GM13976 (cell line): Measurements from ENCODE around the gene ADGRG2.
"Not testable (repeated sequence)": the region's sequence is repeated elsewhere in the genome, so short reads cannot be mapped to it uniquely, and the experiment has no call there.

ENCODE experiments used
- DNase-seq: peaks from one replicate; pipeline ENCODE4 v3.0.0; 2012; ENCODE audit warnings: low spot score
- in situ Hi-C: fragments of 300-500 bp; cut with MboI; formaldehyde crosslinking; loops from one replicate; pipeline ENCODE4 v1.12.0; 2022; ENCODE audit warnings: low sequenced_read_pairs, mixed read lengths, inconsistent platforms; ENCODE audit not compliant: unreplicated experiment
- TF ChIP-seq, protein P1 (sequence below): IDR thresholded peaks from 2 replicates; pipeline ENCODE4 v1.5.1; 2012; ENCODE audit warnings: borderline replicate concordance, mild to moderate bottlenecking; ENCODE audit not compliant: insufficient read depth; ENCODE audit errors: extremely low read depth, missing control alignments, control extremely low read depth

ADGRG2 gene

DNA sequence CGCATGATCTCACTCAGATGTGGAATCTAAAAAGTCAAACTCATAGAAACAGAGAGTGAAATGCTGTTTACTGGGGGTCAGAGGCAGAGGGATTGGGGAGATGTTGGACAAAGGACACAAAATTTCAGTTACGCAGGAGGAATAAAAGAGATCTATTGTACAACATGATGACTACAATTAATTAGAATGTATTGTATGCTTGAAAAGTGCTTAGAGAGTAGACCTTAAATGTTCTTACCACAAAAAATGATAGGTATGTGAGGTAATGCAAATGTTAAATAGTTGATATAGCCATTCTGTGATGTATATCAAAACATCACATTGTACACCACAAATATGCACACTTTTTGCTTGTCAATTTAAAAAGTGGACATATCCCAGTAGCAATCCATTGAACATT lies 102.3 kb downstream of the ADGRG2 start:
- in situ Hi-C loops: loop anchor here (25.0 kb wide), 1 partner anchor 633 kb away; no protein-coding TSS in a partner anchor
- no peak for DNase-seq
- TF ChIP-seq, protein P1, sequence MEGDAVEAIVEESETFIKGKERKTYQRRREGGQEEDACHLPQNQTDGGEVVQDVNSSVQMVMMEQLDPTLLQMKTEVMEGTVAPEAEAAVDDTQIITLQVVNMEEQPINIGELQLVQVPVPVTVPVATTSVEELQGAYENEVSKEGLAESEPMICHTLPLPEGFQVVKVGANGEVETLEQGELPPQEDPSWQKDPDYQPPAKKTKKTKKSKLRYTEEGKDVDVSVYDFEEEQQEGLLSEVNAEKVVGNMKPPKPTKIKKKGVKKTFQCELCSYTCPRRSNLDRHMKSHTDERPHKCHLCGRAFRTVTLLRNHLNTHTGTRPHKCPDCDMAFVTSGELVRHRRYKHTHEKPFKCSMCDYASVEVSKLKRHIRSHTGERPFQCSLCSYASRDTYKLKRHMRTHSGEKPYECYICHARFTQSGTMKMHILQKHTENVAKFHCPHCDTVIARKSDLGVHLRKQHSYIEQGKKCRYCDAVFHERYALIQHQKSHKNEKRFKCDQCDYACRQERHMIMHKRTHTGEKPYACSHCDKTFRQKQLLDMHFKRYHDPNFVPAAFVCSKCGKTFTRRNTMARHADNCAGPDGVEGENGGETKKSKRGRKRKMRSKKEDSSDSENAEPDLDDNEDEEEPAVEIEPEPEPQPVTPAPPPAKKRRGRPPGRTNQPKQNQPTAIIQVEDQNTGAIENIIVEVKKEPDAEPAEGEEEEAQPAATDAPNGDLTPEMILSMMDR: no peak

DNA sequence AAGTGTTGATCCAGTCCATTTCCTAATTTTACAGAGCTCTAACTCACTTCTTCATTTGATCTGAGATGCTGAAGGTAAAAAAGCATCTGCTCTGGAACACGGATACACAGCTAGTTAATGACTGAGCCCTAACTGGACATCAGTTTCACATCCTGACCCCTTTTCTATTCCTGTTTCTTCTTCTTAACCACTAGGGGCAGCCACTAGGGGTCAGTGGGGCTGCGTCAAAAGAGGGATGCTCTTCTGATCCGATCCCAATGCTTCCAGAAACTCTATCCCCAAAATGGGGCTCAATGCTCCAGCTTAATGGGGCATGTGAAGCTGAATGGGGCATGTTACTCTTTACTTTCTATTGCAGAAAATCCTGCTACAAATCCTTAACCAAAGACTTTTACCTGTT lies 105.0 kb downstream of the ADGRG2 start:
- in situ Hi-C loops: loop anchor here (25.0 kb wide), 1 partner anchor 630 kb away; no protein-coding TSS in a partner anchor
- peak; percentile 46 for DNase-seq

DNA sequence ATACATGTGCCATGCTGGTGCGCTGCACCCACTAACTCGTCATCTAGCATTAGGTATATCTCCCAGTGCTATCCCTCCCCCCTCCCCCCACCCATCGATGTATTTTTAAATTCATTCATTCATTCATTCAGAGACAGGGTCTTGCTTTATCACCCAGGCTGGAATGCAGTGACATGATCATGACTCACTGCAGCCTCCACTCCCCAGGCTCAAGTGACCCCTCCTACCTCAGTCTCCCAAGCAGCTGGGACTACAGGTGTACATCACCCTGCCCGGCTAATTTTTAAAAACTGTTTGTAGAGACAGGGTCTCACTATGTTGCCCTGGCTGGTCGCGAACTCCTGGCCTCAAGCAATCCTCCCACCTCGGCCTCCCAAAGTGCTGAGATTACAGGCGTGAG lies 105.7 kb downstream of the ADGRG2 start:
- DNase-seq: not testable (repeated sequence)
- in situ Hi-C loops: loop anchor here (25.0 kb wide), 1 partner anchor 629 kb away; no protein-coding TSS in a partner anchor

More for the DNA sequence above, 105.0 kb downstream of the ADGRG2 start:
- TF ChIP-seq, protein P1: peak; percentile 36

DNA sequence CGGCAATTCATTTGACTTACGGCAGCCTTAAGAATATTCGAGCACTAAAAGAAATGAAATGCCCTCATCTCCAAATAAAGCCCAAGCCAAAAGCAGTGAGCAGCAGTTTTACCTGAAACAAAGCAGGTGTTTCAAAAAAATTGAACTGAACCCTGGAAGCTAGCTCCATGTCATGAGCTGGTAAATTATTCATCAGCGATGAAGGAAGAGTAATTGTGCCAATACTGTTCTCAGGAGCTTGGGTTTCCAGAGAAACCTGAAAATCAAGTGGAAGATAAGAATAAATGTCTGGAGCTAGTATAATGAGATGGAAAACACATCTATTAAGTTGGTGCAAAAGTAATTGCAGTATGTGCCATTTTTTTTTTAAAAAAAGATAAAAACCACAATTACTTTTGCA lies 114.4 kb downstream of the ADGRG2 start:
- in situ Hi-C loops: loop anchor here (25.0 kb wide), 1 partner anchor 621 kb away; no protein-coding TSS in a partner anchor
- no peak for DNase-seq
- TF ChIP-seq, protein P1: no peak

DNA sequence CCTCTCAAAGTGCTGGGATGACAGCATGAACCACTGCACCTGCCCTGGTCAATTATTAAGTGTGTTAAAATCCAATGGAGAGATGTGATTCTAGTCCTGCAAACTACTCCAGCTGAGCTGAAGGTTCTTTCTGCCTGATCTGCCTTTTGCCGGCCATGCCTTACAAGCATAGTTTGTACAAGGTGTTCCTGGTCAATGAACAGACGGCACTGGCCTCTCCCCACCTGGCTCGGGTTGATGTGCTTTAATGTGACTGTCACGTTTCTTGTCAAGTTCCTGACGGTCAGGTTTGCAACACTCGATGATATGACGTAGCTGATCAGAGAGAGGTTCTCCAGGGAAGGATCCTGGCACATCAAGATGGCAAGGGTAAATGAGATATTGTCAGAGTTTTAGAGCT lies 115.3 kb downstream of the ADGRG2 start:
- no peak for DNase-seq
- TF ChIP-seq, protein P1: no peak
- in situ Hi-C loops: loop anchor here (25.0 kb wide), 1 partner anchor 620 kb away; no protein-coding TSS in a partner anchor

DNA sequence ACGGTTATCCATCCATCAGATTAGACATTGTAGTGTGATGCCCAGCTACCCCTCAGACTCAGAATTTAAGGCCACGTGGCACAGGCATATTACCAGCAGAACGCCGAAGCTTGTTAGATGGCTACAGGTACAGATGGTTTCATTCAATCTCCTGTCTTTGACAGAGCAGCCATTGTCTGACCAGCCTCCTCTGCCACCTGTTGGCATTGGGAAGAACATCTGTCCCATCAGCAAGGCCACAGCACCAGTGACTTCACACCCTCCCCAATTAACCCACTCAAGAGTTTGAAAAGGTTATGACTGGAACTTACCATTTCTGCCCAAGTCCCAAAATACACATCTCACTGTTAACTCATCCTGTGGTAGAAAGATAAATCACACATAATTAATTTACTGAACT lies 116.4 kb downstream of the ADGRG2 start:
- in situ Hi-C loops: loop anchor here (25.0 kb wide), 1 partner anchor 619 kb away; no protein-coding TSS in a partner anchor
- no peak for DNase-seq
- TF ChIP-seq, protein P1: no peak

DNA sequence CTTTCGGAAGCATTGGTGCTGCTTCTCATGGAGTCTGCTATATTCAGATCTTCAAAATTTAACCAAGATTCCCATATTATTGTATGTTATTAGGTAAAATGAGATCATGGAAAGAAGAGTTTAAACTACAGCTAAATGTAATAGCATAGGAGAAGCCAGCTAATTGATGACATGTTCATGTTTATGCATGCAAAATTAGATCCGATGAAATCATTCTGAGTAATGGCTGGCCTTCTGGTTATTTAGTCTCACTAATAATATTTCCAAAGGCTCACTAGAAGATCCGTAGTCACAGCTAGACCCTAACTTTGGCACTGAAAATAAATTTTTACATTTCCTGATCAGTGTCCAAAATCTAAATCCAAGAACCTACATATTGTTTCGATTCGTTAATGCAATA lies 118.5 kb downstream of the ADGRG2 start:
- no peak for DNase-seq

More for the DNA sequence above, 118.5 kb downstream of the ADGRG2 start:
- TF ChIP-seq, protein P1: no peak
- in situ Hi-C loops: loop anchor here (25.0 kb wide), 1 partner anchor 616 kb away; no protein-coding TSS in a partner anchor
